D721Med (cell line): ENCODE measurements around the gene CABCOCO1.

ENCODE experiments used
- DNase-seq: peaks from one replicate; pipeline ENCODE4 v3.0.0; 2011; ENCODE audit warnings: low spot score; ENCODE audit not compliant: insufficient read length
- FAIRE-seq: peaks from 2 replicates; lab custom pipeline; 2011; peaks lifted over from hg19 to GRCh38; lab: Jason Lieb, UNC
- TF ChIP-seq, protein P1 (sequence below): IDR thresholded peaks from 2 replicates; pipeline ENCODE4 v1.5.1; 2012; ENCODE audit warnings: mild to moderate bottlenecking, control low read depth; ENCODE audit not compliant: insufficient read depth; ENCODE audit errors: missing control alignments

CABCOCO1 gene

DNA sequence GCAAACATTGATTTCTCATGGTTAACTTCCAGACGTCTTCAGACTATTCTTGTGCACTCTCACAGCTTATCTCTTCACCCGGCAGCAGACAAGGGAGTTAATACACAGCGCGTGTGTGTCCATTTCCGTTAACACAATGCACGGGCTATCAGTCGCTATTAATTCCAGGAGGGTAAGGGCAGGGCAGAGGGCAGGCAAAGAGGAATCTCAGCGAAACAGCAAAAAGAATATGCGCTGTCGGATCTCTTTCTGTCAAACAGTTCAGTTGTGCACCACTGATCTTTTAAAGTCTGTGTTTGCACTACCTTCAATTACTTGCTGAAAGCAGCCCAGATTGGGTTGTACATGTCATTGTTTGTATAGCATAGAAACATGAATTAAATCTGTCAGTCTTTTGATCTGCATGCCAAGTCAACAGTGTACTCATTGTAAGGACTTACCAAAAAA is 41.1 kb upstream of the CABCOCO1 start:
- no peak for DNase-seq
- TF ChIP-seq, protein P1, sequence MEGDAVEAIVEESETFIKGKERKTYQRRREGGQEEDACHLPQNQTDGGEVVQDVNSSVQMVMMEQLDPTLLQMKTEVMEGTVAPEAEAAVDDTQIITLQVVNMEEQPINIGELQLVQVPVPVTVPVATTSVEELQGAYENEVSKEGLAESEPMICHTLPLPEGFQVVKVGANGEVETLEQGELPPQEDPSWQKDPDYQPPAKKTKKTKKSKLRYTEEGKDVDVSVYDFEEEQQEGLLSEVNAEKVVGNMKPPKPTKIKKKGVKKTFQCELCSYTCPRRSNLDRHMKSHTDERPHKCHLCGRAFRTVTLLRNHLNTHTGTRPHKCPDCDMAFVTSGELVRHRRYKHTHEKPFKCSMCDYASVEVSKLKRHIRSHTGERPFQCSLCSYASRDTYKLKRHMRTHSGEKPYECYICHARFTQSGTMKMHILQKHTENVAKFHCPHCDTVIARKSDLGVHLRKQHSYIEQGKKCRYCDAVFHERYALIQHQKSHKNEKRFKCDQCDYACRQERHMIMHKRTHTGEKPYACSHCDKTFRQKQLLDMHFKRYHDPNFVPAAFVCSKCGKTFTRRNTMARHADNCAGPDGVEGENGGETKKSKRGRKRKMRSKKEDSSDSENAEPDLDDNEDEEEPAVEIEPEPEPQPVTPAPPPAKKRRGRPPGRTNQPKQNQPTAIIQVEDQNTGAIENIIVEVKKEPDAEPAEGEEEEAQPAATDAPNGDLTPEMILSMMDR = no peak
- no peak for FAIRE-seq

GRCh38 chr10:61623161-61623560 is 39.6 kb upstream of the CABCOCO1 start:
- TF ChIP-seq, protein P1 = no peak
- no peak for FAIRE-seq
- no peak for DNase-seq

DNA sequence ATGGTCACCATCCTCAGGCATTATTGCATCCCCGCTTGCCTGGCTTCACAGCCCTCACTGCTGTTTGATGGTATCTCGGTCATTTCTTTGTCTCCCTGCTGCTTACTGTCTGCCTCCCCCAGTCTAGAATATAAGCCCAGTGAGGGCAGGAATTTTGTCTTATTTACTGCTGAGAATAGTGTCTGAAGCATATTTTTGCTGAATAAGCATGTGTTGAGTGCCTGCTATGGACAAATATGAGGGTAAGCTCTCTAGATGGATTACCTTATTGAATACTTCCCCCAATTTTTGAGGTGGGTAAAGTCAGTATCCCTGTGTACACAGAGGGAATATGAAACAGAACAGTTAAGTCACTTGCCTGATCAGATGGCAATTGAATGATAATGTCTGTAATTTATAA is 36.5 kb upstream of the CABCOCO1 start:
- DNase-seq (no peak), FAIRE-seq (no peak)
- TF ChIP-seq, protein P1 = no peak

DNA sequence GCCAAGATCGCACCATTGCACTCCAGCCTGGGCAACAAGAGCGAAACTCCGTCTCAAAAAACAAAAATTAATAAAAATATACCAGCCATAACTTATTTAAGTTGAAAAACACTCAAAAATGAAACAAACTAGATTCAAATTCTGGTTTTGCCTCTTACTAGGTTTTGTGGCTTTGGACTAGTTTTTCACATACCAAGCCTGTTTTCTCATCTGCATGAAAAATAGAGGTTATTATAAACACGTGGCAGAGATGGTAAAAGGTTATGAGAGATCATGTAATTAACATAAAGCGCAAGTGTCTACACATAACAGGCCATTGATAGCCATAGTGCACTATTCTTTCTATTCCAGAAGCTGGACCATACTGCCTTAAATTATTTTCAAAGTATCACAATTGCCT is 35.5 kb upstream of the CABCOCO1 start:
- DNase-seq = no peak
- TF ChIP-seq, protein P1 = no peak
- FAIRE-seq = no peak

DNA sequence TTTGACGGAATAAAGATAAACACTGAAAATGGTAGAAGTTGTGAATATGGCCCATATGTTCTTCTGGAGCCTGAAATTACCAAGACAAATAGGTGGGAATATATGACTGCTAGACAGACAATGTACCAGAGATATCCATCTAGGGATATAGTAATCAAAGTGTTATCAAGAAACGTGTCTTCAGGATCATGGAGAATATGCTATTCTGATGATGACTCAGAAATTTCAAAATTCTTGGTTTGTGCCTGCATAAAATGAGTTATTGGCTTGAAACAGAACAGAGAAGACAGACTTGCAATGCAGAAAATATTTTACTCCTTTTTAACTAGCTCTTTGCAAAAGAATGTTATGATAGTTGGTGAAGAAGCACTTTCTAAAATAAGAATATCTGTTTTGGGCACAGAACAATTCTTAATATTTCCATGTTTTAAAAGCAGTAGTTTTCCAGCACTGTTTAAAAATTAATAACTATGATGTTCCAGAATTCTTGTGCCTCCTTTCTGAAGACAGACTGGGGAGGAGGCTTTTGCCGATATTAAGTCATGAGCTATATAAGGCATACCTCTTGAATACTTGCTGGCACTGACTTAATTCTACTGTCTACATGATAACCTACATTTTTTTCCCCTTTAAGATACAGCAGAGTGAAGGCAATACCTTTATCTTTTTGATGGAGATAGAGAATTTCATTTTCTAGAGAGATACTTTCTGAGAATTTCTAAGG is 34.4 kb upstream of the CABCOCO1 start:
- FAIRE-seq (no peak), DNase-seq (no peak)
- TF ChIP-seq, protein P1 = no peak

DNA sequence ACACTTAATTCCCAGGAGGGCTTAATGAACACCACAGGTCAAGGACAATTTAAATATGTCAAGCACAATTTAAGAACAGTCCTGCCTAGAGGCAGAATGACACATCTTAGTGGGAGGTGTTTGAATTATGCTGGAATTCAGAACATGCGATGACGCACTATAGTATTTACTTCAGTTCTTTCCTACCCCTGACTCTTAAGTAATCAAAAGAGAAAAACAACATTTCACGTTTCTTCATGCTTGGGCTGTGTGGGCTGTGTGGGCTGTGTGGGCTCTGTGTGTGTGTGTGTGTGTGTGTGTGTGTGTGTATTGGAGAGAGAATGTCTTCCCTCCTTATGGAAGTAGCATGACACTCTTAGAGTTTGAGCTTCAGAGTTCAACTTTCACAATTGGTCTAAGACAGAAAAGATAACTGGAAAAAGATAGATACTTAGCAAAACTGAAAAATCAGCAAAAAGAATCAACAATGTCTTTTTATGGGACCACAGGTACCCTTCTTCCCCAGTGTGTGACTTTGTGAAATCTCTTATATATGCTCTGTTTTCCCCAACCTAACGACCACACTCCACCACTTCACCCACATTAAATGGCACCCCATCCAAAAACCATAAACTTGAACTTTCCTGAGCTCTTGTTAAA is 33.7 kb upstream of the CABCOCO1 start:
- FAIRE-seq (no peak), DNase-seq (no peak)
- TF ChIP-seq, protein P1 = no peak

GRCh38 chr10:61629576-61629975 is 33.2 kb upstream of the CABCOCO1 start:
- TF ChIP-seq, protein P1 = no peak
- no peak for DNase-seq
- FAIRE-seq = no peak
